Measurements from ENCODE around the gene KRTAP12-2.

The KRTAP12-2 gene, protein sequence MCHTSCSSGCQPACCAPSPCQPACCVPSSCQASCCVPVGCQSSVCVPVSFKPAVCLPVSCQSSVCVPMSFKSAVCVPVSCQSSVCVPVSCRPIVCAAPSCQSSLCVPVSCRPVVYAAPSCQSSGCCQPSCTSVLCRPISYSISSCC

DNA sequence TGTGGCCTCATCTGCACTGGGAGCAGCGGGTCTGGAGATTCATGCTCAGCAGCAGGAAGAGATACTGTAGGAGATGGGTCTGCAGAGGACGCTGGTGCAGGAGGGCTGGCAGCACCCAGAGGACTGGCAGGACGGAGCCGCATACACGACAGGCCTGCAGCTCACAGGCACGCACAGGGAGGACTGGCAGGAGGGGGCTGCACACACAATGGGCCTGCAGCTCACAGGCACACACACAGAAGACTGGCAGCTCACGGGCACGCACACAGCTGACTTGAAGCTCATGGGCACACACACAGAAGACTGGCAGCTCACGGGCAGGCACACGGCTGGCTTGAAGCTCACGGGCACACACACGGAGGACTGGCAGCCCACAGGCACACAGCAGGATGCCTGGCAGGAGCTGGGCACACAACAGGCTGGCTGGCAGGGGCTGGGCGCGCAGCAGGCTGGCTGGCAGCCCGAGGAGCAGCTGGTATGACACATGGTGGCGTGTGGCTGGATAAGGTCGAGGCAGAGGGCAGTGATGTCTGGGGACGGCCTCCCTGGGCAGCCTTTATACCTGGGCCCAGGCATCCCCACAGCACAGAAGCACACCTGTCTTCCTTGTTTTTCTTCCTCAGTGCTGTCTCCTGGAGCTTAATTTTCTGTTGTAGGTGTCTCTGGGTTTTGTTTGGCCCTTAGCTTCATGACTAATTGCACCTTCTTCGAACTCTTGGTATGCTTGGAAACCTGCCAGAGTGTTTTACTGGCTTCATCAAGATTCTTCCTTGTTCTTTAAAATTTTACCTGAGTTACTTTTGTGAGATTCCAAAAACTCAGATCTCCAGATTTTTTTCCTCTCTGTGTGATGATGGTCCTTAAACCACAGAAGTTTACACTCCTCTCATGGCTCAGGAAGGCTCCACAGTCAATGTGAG lies at the start of gene KRTAP12-2:
Gene KRTAP12-2 (minus strand): TSS at position 527 of the 920 bp plus-strand sequence. CDS start 41 bp downstream, at position 486.
- no peak for TF ChIP-seq CTCF (IDR thresholded peaks at IDR 0.05)

DNA sequence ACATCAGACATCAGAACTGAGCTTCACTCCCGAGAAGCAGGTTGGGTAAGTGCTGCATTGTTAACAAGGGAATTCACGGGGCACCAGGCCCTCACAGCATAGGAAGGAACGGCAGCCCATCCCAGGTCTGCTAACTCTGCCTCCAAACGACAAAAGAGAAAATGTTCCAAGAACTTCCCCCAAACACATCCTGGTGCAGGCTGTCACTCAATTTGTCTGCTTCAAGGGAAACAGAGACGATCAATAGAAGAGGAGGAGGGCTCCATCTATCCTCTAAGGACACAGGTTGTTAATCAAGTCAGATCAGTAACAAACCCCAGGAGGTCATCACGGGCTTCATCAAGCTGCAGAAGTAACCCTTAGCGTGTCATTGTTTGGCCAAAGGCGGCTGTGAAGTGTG lies 48.2 kb upstream of the KRTAP12-2 start:
- no peak for TF ChIP-seq CTCF (IDR thresholded peaks at IDR 0.05)

DNA sequence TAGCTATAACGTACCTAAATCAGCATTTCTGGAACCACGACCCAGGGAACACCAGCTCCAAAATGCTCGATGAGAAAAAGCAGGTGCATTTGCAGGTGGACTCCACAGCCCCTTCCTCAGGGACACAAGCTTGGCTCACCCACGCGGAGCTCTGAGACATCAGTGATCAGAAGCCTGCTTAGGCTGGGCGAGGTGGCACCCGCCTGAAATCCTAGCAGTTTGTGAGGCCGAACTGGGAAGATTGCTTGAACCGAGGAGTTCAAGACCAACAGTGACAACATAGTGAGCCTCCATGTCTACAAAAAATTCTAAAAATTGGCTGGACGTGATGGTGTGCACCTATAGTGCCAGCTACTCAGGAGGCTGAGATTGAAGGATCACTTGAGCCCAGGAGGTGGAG lies 47.1 kb upstream of the KRTAP12-2 start:
- TF ChIP-seq CTCF (IDR thresholded peaks at IDR 0.05), result no peak

DNA sequence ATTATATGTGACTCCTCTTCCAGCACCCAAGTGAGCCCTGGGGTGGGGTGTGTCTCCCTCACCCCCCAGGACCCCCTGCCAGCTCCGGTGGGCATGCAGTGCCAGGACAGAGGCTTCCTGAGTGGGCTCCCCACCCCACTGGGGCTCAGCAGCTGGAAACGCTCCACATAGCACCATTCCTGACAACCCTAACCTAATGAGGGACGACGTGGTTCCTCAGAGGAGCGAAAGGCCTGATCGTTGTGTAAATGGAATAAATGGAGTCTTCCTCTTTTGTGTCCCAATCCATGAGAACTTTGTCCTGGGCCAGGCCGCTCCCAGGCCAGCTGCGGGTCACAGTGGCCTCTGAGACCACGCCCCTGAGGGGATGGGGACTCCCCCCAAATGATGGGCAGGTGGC lies 46.4 kb upstream of the KRTAP12-2 start:
- TF ChIP-seq CTCF (IDR thresholded peaks at IDR 0.05), result no peak

GRCh38 chr21:44712203-44713028 lies 45.7 kb upstream of the KRTAP12-2 start:
- TF ChIP-seq CTCF (IDR thresholded peaks at IDR 0.05), result no peak

DNA sequence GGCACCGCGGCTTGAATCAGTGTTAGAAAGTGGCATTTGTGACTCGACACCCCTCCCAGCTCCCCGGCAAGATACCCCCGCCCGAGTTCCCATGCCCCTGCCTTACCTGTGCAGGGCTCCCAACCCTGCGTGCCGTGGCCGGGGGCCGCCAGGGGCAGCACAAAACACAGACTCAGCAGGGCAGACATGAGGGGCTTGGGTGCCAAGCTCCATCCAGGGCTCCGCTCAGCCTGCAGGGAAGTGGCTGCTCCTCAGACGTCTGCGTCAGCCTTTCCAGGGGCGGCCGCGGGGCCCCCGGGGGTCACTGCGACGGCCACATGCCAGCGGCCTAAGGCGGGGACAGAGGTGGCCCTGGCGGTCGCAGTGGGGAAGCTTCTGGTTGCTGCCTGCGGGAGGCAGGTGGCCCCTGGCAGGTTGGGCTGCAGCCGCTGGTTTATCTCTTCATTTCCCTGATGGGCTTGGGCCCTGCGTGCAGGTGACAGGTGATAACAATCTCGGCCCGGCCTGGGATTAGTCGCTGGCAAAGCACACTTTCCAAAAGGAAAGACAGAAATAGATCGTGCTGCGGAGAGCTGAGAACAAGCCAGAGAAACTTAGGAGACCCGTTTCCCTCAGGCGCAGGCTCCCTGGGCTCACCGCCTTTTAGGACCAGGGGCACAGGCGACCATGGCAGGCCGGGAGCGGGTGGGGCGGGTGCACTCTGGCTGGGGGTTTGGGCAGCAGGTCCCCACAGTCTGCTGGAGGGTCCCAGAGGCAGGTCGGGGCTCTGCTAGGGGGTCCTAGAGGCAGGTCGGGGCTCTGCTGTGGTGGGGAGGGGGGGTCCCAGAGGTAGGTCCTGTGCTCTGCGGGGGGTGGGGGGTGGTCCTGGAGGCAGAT lies 44.8 kb upstream of the KRTAP12-2 start, which contains the start of gene TSPEAR:
Gene TSPEAR (minus strand): TSS at position 246 of the 876 bp plus-strand sequence. CDS start 58 bp downstream, at position 188.
- TF ChIP-seq CTCF (IDR thresholded peaks at IDR 0.05), result no peak

All from LNCAP (cell line).